AG09309 (cell line): ENCODE results near the gene ICE1.

Experiments
- DNase-seq: peaks from one replicate; pipeline ENCODE4 v3.0.0-alpha.2; 2010; ENCODE audit warnings: low read depth
- H3K4me3 ChIP-seq: 2 replicates; pipeline ENCODE4 v1.5.1; 2011; ENCODE audit warnings: mild to moderate bottlenecking, low read depth, low read length, moderate library complexity; ENCODE audit not compliant: control insufficient read depth
- CTCF ChIP-seq: IDR thresholded peaks from 2 replicates; pipeline ENCODE4 v1.5.1; 2011; ENCODE audit warnings: mild to moderate bottlenecking, low read depth, low read length, inconsistent platforms; ENCODE audit not compliant: insufficient read depth, control insufficient read depth; ENCODE audit errors: missing control alignments

ICE1 gene

GRCh38 chr5:5436203-5436760 is 13.8 kb downstream of the ICE1 start:
- DNase-seq = no peak
- TF ChIP-seq CTCF = no peak
- no peak overlapping the region for H3K4me3 ChIP-seq

GRCh38 chr5:5437227-5438172 is 15.0 kb downstream of the ICE1 start:
- DNase-seq = no peak
- no peak for TF ChIP-seq CTCF
- no peak overlapping the region for H3K4me3 ChIP-seq

- H3K4me3 ChIP-seq = no peak overlapping the region
- no peak for TF ChIP-seq CTCF
- DNase-seq = no peak
These were observed 29.4 kb downstream of the ICE1 start for GRCh38 chr5:5451863-5452262.

GRCh38 chr5:5453131-5453530 is 30.7 kb downstream of the ICE1 start:
- TF ChIP-seq CTCF = no peak
- H3K4me3 ChIP-seq = no peak overlapping the region
- DNase-seq = no peak

- no peak for TF ChIP-seq CTCF
- no peak for DNase-seq
- H3K4me3 ChIP-seq = no peak overlapping the region
These were observed 31.9 kb downstream of the ICE1 start for GRCh38 chr5:5454391-5454790.

GRCh38 chr5:5456858-5457257 is 34.4 kb downstream of the ICE1 start:
- no peak for TF ChIP-seq CTCF
- DNase-seq = no peak
- no peak overlapping the region for H3K4me3 ChIP-seq
